ENCODE measurements around the gene MYO7A. TPM values are rescaled to one million over a fixed set of nuclear protein-coding genes. Genes with fewer than 3 reads are reported as not detected.

The MYO7A gene
- total RNA-seq, 1 donor from 2014 or later = 3.2 TPM

GRCh38 chr11:77148963-77149715, 21.1 kb downstream of the MYO7A start:
- H3K36me3 ChIP-seq = no peaks in the 10 kb centered on the region
- no peaks in the 10 kb centered on the region for H3K9me3 ChIP-seq (replicated peaks)
- no peak for TF ChIP-seq CTCF (IDR thresholded peaks at IDR 0.05; ENCODE audit: borderline replicate concordance)
- no peak for DNase-seq
- peaks cover 21% of the 10 kb centered on the region for H3K4me1 ChIP-seq
- intact Hi-C loops (cut with micrococcal nuclease) = no loop called here
- no peak overlapping the region for H3K27ac ChIP-seq (replicated peaks)
- H3K27me3 ChIP-seq (ENCODE audit: low read depth) = peaks cover 21% of the 10 kb centered on the region
- no peak overlapping the region for H3K4me3 ChIP-seq

GRCh38 chr11:77149716-77150392, 21.8 kb downstream of the MYO7A start:
- no peak for DNase-seq
- TF ChIP-seq CTCF (IDR thresholded peaks at IDR 0.05; ENCODE audit: borderline replicate concordance) = no peak
- peaks cover 28% of the 10 kb centered on the region for H3K4me1 ChIP-seq
- H3K36me3 ChIP-seq = no peaks in the 10 kb centered on the region
- H3K27ac ChIP-seq (replicated peaks) = no peak overlapping the region
- intact Hi-C loops (cut with micrococcal nuclease) = no loop called here
- H3K9me3 ChIP-seq (replicated peaks) = no peaks in the 10 kb centered on the region
- peaks cover 21% of the 10 kb centered on the region for H3K27me3 ChIP-seq (ENCODE audit: low read depth)
- no peak overlapping the region for H3K4me3 ChIP-seq

GRCh38 chr11:77150836-77151235, 22.8 kb downstream of the MYO7A start:
- H3K27ac ChIP-seq (replicated peaks) = no peak overlapping the region
- H3K9me3 ChIP-seq (replicated peaks) = no peaks in the 10 kb centered on the region
- no peaks in the 10 kb centered on the region for H3K36me3 ChIP-seq
- intact Hi-C loops (cut with micrococcal nuclease) = no loop called here
- TF ChIP-seq CTCF (IDR thresholded peaks at IDR 0.05; ENCODE audit: borderline replicate concordance) = no peak
- H3K4me1 ChIP-seq = peaks cover 33% of the 10 kb centered on the region
- peaks cover 21% of the 10 kb centered on the region for H3K27me3 ChIP-seq (ENCODE audit: low read depth)
- no peak for DNase-seq
- H3K4me3 ChIP-seq = no peak overlapping the region

GRCh38 chr11:77151804-77152509, 23.9 kb downstream of the MYO7A start:
- Histone ChIP-seq H3K9me3 (replicated peaks) (no peaks in the 10 kb centered on the region), H3K4me3 (no peak overlapping the region), H3K27ac (replicated peaks) (no peak overlapping the region), H3K27me3 (ENCODE audit: low read depth) (peaks cover 19% of the 10 kb centered on the region), H3K36me3 (no peaks in the 10 kb centered on the region), H3K4me1 (peaks cover 33% of the 10 kb centered on the region)
- no peak for TF ChIP-seq CTCF (IDR thresholded peaks at IDR 0.05; ENCODE audit: borderline replicate concordance)
- no peak for DNase-seq
- intact Hi-C loops (cut with micrococcal nuclease) = no loop called here

- Histone ChIP-seq H3K4me1 (peaks cover 29% of the 10 kb centered on the region), H3K27me3 (ENCODE audit: low read depth) (peaks cover 10% of the 10 kb centered on the region), H3K4me3 (no peak overlapping the region), H3K9me3 (replicated peaks) (no peaks in the 10 kb centered on the region), H3K36me3 (no peaks in the 10 kb centered on the region), H3K27ac (replicated peaks) (no peak overlapping the region)
- no peak for TF ChIP-seq CTCF (IDR thresholded peaks at IDR 0.05; ENCODE audit: borderline replicate concordance)
- no peak for DNase-seq
- intact Hi-C loops (cut with micrococcal nuclease) = no loop called here
These were observed 24.8 kb downstream of the MYO7A start for GRCh38 chr11:77152846-77153245.

Data from left ventricle myocardium inferior (tissue), 1 donor.